HG03571 (cell line): ENCODE measurements around the gene MRNIP.

Experiments used
- ATAC-seq: cut with Tn5 transposase; IDR thresholded peaks from one replicate; pipeline ENCODE4 v1.9.1; 2021; ENCODE audit not compliant: unreplicated experiment

The MRNIP gene

DNA sequence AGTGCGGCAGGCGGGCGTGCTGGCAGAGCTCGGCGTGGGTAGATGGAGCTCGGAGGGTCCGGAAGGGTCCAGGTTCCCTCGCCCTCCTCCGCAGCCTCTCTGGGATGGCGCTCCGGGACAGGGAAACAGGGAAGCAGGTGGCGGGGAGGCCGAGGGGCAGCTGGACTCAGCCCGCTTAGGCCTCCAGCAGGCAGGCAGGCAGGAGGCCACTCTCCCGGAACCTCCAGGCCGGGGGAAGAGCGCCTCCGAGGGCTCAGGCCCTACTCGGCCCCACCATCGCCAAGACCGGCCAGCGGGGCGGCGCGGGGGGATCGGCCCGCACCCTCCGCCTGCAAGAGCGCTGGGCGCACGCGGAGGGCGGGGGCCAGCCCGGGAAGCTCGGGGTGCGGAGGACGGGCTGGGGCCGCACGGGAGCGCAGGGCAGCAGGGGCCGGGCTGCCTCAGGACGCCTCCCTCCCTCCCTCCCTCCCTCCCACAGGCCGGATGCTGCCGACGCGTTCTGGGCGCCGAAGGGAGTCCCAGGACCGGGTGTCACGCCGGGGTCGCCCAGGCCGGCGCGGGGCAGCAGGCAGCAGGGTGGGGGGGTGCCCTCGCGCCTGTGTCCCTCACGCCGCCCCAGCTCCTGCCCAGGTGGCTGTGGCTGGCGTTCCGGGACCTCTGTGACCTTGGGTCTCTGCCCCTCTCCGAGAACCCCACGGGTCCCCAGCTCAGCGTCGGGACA, 52.9 kb downstream of the MRNIP start:
- peak; percentile 22 for ATAC-seq

DNA sequence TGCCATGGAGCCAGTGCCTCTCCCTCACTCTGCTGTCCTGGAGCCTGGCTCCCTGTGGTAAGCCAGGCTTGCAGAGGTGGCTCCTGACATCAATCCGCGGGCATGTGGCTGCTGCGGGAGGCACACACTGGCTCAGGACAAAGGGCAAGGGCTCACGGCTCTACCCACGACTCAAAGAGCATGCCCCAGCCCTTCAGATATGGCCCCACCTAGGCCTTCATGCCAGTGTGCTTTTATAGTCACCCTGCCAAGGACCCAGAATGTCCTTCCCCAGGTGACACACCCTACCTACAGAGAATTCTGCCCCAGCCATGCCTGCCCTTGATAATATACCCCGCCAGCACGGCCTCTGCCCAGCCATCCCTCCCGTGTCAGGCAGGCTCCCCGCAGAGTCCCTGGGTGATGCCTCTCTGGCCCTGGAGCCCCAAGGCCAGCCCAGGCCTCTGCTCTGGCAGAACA, 53.5 kb downstream of the MRNIP start:
- ATAC-seq: no peak

DNA sequence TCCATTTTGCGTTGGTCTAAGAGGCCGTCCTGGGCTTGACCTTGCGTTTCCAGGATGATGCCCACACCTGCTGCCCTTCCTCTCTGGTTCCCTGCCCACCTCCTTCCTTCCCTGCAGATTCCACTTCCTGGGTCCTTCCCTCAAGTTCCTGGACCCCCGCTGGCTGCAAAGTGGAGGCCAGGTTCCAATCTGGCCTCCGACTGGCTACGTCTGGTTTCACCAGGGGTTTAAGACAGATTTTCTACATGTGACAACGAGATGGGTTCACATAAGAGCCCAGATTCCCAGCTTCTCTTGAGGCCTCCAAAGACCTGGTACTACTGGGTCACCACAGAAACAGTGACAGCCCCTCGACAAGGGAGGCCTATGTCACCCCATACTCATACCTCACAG, 54.1 kb downstream of the MRNIP start:
- no peak for ATAC-seq

DNA sequence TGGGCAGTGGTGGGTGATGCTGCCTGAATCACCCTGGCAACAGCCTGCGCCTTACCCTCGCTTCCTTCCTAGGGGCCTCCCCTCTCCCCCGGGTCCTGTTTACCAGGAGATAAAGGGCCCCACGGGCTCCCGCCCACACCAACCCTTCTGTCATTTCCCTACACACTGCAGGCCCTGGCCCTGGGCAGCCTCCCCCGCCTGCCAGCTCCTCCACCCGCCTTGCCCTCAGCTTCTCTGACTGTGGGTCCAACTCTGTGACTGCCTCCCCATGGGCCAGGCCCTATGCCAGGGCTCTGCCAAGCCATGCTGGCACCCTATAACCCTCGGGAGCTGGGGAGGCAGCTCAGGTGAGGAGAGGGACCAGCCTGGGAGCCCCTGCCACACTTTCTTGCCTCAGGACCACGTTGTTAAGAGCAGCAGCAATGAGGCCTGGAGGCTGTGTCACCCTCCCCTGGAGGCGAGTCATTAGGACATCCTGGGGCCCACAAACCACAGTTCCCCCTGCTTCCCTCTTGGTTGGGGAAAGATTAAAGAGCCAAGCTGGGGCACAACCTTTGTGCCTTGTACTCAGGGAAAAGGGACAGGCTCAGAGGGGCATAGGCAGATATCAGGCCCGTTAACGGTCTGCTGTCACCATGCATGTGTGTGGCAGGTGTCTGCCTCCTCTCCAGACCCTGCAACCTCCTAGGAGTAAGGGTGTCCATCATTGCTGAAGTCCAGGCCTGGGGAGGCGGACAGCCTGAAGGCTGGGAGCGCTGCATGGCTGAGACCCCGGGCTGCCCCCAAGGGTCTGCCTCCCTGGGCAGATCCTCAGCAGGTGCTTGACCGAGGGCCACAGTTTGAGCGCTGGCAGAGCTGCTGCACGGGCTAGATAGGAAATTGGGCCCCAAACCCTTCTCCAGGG, 54.7 kb downstream of the MRNIP start:
- ATAC-seq: no peak

DNA sequence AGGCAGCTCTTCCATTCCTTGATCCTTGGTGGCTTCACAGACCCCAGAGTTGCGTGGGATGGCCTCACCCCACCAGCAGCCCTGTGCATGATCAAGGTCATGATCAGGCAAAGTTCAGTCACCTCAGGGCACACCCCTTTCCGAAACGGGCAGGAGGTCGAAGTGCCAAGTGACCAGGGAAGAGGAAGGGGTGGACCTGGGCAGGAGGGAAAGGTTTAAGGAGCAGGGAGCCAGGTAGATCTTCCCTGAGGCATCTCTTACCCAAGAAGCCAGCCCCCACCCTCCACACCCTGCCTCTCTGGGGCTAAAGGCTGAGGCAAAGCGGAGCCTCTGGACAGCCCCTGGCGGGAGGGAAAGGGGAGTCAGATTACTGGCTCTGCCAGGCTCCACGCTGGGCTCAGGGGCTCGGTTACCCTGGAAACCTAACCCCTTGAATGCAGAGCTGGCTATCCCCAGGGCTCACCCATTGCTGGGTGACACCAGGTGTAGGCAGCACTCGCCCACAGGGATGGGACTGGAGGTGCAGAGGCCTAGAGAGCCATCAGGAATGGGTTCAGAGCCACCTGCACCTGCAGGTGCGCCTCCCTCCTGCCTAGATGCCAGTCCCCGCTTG, 55.6 kb downstream of the MRNIP start:
- no peak for ATAC-seq

DNA sequence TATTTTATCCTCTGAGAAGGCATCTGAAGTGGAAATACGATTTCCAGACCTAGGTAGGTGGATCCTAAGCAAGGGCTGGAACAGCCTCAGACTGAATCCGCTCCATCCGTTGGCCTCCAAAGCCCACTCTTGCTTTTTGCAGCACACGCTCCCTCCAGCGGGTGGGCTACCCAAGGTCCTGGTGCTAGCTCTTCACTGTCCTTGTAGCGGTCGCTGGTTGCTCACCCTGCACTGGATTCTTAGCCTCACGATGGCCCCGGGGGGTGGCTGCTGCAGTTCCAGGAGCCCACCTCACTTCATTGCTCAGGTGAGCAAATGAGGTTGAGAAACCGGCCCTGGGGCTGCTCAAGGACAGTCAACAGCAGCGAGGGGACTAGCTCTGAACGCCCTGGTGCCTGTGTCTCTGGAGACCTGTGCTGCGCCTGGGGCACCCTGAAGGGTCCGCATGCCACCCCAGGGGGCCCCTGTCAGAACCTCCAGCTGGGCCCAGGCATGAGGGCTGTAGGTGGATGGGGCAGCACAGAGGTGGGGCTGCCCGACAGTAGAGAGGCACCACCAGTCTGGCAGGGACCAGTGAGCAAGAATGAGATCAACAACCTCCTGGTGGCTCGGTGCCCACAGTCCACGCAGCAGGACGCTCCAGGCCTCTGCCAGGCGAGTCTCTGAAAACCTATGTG, 56.3 kb downstream of the MRNIP start:
- ATAC-seq: no peak

DNA sequence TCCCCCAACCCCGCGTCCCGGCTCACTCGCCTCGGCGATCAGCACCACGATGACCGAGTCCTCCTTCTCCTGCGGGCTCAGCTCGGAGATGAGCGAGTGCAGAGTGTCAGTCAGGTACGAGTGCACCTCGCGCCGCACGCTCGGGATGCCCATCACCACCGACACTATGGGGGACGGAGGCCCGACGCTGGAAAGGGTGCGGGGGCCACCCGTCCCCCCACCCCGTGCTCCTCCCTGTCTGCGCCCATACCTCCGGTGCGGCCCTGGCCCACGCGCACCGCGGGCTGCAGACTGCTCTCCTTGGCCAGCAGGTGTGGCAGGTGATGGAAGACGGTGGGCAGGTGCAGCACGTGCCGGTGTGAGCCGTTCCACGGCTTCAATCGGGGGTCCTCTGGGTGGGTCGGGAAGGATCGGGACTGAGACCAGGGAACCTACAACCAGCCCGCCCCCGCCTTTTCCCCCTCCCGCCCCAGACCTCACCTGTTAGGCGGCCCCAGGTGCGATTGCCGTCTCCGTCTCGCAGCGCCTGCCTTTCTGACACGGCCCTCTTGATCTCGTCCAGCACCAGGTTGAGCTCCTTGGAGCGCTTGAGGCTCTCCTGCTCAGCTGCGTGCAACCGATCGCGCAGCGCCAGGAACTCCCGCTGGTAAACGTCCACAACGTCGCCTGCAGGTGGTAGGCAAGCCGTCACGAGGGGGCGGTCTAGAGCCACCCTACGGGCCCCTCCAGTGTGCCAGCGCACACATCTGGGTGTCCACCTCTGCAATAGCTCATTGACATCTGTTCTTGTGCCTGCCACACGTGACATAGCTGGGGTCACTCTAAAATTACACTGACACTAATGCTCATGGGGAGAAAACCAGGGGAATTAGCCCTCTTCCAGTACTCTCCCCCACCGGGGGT, 57.1 kb downstream of the MRNIP start:
- peak; percentile 35 for ATAC-seq

DNA sequence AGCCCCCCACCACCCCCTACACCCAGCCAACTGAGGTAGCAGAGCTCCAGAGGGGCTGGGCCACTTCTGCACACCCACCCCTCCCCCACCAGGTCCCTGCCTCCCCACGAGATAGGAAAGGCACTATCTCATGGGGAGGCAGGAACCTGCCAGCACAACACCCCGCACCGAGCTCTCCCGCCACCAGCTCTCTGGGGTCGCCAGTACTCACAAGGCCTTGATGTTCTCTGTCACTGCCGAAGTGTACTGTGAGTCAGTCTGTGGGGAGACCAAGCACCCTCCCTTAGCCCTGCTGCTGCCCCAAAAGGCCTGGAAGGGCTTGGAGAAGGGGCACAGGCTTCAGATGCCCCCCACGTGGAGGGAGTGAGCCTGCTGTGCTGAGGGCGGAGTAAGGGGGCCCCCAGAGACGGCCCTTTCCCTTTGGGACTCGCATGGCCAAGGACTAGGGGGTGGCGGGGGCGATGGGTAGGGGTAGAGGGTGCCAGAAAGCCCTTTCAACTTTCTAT, 57.9 kb downstream of the MRNIP start:
- no peak for ATAC-seq

DNA sequence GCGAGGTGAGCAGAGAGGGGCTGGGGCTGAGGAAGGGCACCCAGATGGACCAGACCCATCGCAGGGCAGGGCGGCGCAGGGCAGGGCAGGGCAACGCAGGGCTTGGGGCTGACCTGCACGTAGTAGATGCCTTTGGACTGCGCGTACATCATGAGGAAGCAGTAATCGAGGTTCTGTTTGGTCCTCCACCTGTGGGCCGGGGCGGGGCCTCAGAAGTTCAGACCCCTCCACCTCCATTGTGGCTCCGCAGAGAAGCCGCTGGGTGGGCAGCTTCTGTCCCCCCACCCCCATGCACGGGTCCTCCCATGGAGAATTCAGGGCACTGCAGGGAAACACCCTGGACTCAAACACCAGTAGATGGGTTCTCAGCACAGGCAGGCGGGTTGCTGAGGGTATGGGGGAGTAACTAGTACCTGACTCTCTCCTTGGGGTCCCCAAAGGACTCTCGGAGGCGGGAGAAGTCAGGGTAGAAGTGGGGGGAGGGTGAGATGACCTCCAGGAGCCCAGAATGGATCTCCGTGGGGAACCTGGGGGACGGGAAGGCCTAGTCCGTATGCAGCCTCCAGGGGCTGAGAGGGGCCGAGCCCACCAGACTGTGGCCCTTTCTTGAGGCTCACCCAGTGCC, 58.4 kb downstream of the MRNIP start:
- no peak for ATAC-seq

DNA sequence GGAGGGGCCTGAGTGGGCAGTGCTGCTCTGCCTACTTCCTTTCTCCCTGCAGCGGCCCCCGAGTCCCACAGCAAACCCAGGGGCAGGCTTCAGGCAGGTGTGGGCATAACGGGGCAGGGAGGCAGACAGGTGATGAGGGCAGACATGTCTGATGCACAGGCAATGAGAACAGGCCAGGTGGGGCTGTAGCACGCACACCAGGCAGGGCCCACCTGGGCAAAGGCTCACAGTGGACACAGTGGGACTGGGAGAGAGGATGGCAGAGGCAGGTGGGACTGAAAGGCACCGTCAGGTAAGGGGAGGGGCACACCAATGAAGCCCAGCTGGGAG, 59.0 kb downstream of the MRNIP start:
- no peak for ATAC-seq

DNA sequence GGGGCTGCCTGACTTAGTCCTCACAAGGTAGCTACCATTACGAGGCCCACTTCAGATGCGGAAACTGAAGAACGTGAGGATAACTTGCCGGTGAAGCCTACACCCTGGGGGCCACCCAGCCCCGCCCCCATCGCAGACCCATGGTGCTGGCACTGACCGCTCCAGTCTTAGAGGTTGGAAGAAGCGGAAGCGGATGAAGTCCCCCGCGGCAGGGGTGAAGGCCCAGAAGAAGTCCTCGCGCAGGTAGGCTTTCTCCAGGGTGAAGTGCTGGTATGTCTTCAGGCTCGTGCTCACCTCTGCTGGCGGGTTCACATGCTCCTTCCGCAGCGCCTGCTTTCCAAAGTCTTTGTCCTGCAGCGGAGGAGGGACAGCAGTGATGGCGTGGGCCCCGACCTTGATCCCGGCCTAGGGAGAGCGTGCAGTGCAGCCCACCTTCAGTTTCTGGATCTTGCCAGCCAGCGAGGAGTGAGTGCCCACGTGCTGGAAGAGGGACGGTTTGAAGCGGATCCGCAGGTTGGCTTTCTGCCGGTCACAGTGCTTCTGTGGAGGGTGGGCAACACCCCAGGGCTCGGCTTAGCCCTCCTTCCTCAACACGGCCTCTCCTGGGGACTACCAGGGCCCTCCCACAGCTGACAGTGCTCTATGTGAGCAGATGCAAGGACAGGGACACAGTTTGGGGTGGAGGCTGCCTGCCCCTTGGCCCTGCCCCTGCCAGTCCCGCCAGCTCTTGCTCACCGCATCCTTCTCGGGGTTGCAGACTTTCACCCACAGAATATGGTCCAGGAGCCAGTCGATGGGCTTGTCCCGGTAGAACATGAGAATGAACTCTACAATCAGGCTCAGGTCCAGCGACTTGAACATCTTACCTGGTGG, 59.6 kb downstream of the MRNIP start:
- ATAC-seq: no peak

DNA sequence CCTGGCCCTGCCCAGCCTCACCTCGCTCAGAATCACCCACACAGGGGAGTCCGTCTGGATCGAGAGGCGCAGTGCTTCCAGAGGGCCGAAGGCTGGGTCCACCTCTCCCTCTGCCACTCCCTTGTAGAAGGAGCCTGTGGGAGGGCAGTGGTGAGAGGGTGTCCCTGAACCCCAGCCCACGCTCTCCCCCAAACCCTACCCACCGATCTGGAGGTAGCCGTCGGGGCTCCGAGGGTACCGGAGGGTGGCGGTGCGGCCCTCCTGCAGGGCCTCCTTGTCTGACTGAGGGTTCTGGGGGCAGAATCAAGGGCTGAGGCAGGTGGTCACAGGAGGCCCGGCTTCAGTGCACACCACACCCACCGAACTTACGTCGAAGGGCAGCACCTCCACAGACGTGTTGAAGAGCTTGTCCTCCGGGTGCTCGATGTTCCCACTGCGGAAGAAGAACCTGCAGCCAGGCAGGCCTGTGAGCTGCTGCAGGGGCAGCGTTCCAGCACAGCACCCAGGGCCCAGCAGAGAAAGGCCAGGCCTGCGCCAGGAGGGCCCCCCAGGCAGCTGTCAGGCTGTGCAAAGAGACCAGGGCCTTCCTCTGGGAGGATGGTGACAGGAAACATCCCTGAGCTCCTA, 60.4 kb downstream of the MRNIP start:
- ATAC-seq: no peak

DNA sequence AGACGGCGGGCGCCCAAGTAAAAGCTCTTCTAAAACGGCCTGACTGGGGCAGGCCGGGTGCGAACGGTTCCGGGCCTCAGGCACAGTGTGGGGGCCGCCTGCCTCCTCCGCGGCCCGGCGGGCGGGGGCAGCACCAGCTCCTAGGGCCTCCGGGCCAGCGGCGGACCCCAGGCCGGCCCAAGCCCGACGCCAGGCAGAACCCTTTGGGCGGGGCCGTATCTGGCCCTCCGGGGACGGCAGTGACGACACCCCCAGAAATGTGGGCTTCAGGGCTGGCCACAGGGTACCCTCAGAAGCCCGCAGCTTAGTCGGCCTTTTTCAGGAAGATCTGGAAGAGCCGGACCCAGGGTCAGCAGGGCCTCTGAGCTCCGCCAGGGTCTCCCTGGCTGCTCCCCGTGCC, 60.9 kb downstream of the MRNIP start:
- no peak for ATAC-seq

DNA sequence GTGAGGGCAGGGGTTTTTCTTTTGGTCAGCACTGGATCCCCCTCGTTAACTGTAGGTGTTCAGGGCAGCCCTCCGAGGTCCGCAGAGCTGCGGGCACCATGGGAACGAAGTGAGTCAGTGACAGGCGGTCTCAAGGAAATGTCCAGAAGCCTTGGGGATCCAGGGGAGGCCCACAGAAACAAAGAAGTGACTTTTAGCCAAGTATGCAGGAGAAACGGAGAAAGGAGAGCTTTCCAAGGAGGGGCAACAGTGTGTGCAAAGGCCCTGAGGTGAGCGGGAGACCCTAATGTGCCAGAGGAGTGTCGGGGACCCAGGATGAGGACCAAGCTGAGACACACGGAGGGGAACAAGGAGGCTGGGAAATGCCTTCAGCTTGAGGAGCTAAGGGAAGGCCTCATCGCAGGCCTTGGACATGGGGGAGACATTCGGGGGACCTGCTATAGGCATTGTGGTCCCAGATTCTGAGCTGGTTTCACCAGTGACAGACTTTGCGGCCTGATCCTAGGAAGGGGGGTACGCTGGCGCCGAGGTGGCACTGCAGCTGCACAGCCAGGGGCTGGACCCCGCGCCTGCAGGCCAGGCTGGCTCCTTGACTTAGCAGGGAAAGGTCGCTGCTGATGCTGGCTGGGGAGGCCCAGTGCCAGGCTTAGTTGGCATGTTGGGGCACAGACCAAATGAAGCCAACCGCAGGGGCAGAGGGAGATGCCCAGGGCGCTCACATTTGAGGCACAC, 61.6 kb downstream of the MRNIP start:
- no peak for ATAC-seq

DNA sequence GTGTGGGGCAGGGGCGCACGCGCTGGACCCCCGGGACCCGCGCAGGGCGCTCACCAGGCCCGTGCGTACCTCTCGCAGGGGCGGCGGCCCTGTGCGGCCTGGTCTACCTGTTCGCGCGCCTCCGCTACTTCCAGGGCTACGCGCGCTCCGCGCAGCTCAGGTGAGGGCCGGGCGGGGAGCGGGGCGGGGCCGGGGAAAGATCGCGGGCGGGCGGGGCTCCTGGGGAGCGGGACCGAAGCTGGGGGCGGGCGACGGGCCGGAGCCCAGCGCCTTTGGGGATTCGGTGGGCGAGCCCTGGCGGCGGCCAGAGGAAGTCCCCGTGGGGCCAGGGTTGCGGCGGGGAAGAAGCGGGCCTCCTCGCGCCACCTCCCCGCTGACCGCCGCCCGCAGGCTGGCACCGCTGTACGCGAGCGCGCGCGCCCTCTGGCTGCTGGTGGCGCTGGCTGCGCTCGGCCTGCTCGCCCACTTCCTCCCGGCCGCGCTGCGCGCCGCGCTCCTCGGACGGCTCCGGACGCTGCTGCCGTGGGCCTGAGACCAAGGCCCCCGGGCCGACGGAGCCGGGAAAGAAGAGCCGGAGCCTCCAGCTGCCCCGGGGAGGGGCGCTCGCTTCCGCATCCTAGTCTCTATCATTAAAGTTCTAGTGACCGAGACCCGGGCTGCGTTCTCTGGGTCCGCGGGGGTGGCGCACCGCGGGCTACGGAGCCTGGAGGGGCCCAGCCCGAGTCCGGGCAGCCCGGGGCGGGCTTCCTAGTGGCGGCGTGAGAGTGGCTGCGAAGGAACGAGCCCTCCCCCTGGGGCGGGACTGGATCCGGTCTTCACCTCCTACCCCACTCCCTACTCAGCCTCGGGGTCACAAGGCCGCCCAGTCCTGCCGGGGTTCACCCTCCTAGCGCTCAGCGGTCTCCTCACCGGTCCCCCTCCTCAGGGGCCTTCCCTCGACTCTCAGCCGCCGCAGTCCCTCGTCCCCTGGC, 62.5 kb downstream of the MRNIP start:
- peak; percentile 69 for ATAC-seq

DNA sequence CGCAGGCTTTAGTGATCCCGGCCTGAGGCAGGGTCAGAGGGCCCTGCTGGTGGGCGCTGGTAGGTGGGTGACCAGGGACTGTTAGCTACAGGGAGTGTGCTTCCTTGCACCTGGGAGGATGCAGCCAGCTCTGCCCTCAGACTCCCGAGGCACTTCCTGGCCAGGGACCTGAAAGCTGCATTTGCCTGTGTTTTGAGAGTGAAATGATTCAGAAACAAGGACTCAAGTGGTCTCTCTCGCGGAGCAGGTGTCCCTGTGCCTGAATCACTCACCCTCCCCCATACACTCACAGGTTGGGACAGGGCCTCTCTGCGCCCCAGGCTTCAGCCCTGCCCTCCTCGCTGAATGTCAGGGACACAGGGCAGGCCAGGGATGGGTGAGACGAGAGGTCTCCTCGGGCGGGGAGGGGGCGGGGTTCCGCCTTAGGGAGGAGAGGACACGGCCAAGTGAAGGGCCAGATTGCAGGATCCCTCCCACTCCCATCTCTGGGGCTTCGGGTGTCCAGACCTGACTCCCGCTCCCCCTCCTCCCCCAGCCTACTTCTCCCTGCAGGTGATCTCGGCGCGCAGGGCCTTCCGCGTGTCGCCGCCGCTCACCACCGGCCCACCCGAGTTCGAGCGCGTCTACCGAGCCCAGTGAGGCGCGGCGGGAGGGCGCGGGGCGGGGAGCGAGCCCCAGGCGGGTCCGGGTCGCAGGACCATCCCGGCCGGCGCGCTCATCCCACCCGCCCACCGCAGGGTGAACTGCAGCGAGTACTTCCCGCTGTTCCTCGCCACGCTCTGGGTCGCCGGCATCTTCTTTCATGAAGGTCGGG, 63.4 kb downstream of the MRNIP start:
- ATAC-seq: no peak
